Activated CD4-positive, alpha-beta T cell treated with anti-CD3 and anti-CD28 coated beads, Interleukin-2, amount 50 U/mL, for 48 hours (primary cell): ENCODE data around the gene CCDC71.

Experiments used
- DNase-seq, 2 experiments: peaks; one replicate each; pipeline ENCODE4 v3.0.0-alpha.2; 2020

Gene CCDC71

GRCh38 chr3:49124991-49125670, 41.0 kb downstream of the CCDC71 start:
- DNase-seq: no peak

- no peak for DNase-seq
These were observed 41.9 kb downstream of the CCDC71 start for GRCh38 chr3:49124203-49124602.

DNA sequence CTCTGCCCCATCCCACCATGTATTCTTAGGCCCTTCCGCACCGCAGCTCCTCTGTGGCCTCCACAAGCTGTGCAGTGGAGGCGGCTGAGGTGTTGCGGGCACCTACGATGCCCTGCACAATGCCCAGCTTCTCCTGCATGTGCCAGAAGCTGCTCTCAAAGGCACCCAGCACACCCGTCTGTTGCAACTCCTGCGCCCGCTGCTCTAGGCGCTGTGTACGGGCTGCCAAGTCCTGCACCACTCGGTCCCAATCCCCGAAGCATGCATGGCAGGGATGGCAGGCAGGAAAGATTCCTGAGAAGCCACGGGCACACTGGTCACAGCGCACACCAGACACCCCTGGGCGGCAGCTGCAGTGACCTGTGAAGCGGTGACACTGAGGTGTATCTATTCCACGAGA, 42.4 kb downstream of the CCDC71 start:
- DNase-seq: no peak

- no peak for DNase-seq
These were observed 43.1 kb downstream of the CCDC71 start for GRCh38 chr3:49122886-49123545.

DNA sequence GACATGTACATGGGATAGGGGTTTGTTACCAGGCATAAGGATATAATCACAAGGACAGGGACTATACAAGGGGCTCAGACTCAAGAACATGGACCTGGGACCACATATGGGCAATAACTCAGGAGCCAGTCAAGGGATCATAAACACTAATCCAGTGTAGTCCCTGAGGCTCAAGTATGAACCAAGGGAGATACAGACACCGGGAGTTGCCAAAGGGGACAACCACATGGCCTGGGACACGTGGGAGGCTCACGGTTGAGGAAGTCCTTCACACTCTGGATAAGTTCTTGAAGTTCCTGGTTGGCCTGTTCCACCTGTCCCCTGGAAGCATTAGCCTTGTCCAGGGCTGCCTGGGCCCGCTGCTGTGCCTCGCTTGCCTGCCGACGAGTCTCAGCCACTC, 43.7 kb downstream of the CCDC71 start:
- no peak for DNase-seq

GRCh38 chr3:49122022-49122421, 44.1 kb downstream of the CCDC71 start:
- no peak for DNase-seq

GRCh38 chr3:49121132-49121736, 44.9 kb downstream of the CCDC71 start:
- peak in 1 of 2 experiments; percentile 10 for DNase-seq

GRCh38 chr3:49120438-49121131, 45.5 kb downstream of the CCDC71 start, which contains the start of gene USP19:
USP19 (minus strand) TSS chr3:49120823; CDS start chr3:49119145, 1,678 bp downstream.
- DNase-seq: peak; percentile 94 to 96

- DNase-seq: no peak
These were observed 46.1 kb downstream of the CCDC71 start for GRCh38 chr3:49120096-49120437.

DNA sequence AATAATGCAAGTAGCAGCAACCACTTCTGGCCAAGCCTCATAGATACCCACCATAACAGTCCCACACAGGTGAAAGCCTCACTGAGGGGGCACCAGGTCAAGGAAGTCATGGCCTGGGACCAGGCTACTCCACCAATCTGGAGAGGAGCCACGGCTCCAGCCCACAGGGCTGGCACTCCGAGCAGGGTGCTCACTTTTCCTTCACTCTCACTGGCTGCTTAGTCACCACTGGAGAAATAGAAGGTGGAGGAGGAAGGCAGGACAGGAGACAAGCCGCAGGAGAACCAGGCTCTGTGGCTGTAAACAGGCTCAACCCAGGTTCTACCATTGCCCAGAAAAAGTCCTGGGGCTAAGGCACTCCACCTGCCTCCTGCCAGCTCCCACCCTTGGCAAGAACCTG, 46.7 kb downstream of the CCDC71 start:
- DNase-seq: no peak

DNA sequence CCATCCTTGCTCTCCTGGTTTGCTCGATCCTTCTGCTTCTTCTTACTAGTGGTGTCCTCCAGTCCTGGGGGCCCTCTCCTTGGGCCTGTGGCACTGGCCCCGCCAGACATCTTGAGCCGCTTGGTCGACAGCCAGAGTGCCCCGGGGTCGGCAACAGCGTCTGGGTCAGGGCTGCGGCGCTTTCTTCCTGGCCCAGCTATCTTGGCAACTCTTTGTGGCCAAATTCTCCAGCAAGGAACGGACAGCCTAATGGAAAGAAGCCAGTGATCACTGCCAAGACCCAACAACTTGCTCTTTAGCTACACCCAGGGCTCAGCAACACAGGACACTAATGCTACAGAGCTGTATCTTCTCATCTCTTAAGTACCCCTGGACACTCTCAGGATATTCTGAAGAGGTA, 47.1 kb downstream of the CCDC71 start:
- DNase-seq: no peak
